Parietal lobe (tissue), 2 donors: Measurements from ENCODE around the gene DNM3. TPM values are rescaled to one million over a fixed set of nuclear protein-coding genes. Genes with fewer than 3 reads are reported as not detected.

Source experiments
- small RNA-seq: library from RNA; depleted of rRNA; stranded (forward); fragments of <200 nt; gene quantifications from one replicate; pipeline ENCODE3, GENCODE V24; 2014; ENCODE audit warnings: low replicate concordance
- total RNA-seq: library from RNA; depleted of rRNA; stranded (reverse); fragments of >200 nt; gene quantifications from one replicate; pipeline ENCODE4 v1.2.3, GENCODE V29; 2014

DNM3 gene
- total RNA-seq: 133 TPM

DNA sequence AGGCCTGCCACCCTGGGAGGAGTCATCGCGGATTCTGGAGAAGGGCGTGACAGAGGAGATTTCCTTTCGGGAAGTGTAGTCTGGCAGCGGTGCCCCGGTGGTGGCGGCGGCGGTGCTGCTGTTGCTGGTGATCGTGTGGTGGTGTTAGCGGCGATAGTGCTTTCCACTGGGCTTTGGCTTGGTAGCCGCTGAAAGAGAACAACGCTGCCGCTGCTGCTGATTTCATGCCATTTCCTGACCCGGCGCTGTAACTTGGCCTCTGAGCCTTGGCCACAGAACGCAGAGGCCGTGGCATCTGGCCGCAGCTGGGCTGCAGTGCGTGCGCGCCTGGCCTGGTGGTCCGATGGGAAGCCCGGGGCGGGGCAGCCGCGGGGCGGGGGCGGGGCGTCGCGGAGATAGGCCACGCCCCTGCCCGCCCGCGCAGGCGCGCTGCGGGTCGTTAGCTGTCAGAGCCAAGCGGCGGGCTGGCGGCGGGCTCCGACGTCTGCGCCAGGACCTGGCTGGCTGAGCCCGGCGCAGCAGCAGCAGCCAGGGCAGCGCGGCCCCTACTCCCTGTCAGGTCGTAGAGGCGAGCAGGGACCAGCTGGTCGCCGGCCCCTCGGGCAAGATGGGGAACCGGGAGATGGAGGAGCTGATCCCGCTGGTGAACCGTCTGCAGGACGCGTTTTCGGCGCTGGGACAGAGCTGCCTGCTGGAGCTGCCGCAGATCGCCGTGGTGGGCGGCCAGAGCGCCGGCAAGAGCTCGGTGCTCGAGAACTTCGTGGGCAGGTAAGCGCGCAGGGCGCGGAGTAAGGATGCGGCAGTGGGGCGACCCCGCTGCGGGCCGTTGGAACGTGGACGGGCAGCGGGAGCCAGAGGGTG is at the start of gene DNM3:
DNM3 (plus strand) TSS at position 449 of the 861 bp plus-strand sequence; CDS start at position 608, 159 bp downstream.

DNA sequence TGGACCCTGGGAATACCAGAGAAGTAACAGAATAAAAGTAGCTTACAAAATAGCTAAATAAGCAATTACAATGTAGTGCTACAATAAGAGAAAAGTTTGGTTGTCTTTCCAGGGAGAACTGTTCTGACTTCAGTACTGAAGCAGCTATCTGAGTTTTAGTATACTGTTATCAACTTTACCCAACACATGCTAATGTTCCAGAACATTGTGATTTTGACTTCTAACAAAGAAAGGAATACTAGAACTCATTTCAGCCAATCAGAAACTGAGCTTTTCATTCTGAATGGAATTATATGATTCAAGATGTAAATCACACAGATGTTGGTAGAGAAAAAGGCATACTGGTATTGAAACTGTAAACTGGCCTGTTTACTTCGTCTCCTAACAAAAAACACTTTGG is 579.1 kb downstream of the DNM3 start, which contains the start of gene C1orf105:
C1orf105 (plus strand) TSS at position 301 of the 400 bp plus-strand sequence. CDS start 201 bp downstream, outside the sequence.

DNA sequence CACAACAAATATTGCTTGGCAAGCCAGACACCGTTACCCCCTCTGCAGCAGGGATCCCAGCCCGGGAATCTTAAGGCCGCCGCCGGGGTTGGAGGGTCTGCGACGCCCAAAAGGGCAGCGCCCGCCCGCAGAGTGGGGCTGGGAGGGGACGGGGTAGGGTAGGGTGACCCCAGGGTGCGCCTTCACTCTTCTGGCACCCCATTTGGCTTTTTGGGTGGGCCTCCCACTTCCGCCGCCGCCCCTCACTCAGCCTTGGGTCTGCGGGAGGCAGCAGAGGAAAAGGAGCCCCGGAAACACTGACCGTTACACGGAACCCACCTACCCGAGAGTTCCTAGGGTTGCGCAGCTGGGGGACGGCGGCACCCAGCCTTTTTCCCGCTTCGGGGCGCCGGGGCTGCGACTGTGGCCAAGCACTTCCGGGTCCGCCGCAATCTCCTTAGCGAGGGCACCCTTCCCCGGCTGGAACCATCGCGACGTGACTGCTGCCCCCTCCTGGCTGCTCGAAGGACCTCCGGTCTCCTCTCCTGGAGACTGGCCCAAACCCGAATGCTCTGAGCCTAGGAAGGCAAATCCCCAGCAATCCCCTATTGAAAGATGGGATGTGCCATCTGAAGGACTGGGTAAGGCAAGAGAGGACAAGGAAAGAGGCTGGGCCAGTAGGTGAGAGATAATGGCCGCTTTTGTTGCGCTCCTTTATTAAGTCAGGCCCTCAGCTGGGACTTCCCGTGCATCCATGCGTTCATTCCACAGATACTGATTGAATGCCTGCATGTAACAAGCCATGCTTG is 602.6 kb downstream of the DNM3 start, which contains the start of gene PIGC:
PIGC (minus strand) TSS at position 404 of the 788 bp plus-strand sequence. CDS start 1,447 bp downstream, outside the sequence.

Small RNAs within 50 kb of the gene (small RNA-seq; reads per million reads assigned to genes)
- not detected for gene MIR199A2
- not detected for gene RNU6-157P

Other genes with a start within 250 kb of the DNM3 start
- gene MYOCOS, start 219.3 kb upstream of the DNM3 start, total RNA-seq: not detected
- not detected for gene MYOC, start 188.8 kb upstream of the DNM3 start, total RNA-seq
- 18.2 TPM for gene VAMP4, start 99.4 kb upstream of the DNM3 start, total RNA-seq
- 21.6 TPM for gene METTL13, start 59.8 kb upstream of the DNM3 start, total RNA-seq